ENCODE measurements around the gene GTF2A1. TPM values are rescaled to one million over a fixed set of nuclear protein-coding genes. Genes with fewer than 3 reads are reported as not detected.

The GTF2A1 gene
- total RNA-seq, 2 experiments from 2014 or later = 46.8 to 48.1 TPM

DNA sequence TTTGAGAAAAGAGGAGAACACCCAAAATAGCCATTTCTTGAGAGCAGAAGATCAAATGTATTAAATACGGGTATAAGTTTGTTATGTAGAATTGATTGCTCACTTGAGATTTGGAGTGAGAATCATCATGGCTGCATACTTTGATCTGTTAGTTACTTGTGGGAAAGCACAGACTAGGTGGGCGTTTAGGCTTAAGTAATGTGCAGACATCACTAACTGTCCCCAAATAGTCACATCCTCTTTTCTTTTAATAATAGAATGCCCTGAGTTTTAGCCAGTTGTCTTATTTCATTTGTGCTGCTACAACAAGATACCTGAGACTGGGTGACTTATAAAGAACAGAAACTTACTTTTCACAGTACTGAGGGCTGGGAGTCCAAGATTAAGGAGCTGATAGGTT lies 14.3 kb upstream of the GTF2A1 start:
- ChIA-PET CTCF (interaction anchor here (1.7 kb wide), 1 partner anchor 34 kb away, joined by 3 read pairs; no protein-coding TSS in a partner anchor), POLR2A (no interaction called here)

DNA sequence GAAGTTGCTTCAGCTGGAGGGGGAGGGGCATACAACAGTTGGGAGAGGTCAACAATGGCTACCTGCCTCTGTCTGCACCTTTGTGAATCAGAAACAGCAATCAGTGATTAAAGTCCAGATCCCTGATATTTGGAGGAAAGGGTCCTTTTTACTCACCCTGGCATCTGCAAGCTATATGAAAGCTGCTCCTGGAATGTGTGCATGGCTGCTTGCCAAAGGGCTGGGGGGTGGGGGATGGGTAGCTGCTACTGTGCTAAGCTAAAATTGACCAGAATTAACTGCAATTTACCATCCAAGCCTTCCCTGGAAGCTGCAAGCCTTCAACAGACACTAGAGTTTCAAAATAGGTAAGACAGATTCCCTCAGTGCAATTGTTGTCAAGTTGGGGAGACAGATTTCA lies 13.5 kb upstream of the GTF2A1 start:
- POLR2A ChIA-PET = no interaction called here
- CTCF ChIA-PET = interaction anchor here (1.7 kb wide), 1 partner anchor 35 kb away, joined by 3 read pairs; no protein-coding TSS in a partner anchor

DNA sequence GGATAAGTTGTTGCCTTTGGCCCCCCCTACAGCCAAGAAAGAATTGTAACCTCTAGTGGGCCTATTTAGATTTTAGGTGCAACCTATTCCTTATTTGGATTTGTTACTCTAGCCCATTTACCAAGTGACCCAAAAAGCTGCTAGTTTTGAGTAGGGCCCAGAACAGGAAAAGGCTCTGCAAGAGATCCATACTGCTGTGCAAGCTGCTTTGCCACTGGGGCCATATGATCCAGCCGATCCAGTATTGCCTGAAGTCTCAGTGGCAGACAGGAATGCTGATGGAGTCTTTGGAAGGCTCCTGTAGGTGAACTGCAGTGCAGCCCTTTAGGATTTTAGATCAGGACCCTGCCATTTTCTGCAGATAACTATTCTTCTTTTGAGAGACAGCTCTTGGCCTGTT lies 12.9 kb upstream of the GTF2A1 start:
- POLR2A ChIA-PET = no interaction called here
- CTCF ChIA-PET = interaction anchor here (1.7 kb wide), 1 partner anchor 36 kb away, joined by 3 read pairs; no protein-coding TSS in a partner anchor

DNA sequence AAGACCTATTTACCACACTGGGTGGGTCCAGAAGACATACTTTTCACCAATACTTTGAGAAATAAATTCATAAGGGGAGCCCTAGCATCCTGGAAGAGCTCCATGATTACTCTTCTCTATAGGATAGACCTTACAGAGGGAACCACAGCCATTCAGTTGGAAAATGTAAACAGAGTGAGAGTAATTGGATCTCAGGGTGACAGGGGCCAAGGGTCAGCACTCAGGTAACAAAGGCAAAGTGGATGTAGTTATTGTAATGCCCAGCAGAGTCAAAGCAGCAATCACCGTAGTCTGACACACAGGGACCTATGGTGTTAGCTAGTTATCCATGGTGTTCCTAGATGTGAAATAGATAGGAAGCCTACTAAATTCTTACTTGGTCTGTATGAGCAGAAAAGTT lies 10.8 kb upstream of the GTF2A1 start:
- CTCF ChIA-PET = no interaction called here
- POLR2A ChIA-PET = no interaction called here

DNA sequence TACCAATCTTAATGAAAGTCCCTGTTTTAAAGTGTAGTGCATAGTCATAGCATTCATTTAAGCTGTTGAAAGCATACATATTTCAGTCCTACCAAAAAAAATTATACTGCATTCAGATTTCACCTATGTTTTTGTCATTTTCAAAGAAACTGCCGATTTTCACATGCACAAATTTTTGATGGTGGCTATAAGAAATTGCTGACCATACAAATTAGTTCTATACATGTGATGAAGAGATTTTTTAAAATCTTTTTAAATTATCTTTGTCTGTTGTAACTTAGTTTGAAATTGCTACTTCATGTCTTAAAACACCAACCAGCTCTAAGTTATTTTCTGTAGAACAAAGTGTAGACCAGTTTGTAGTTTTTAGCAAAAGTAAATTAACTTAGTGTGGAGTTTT lies 3.5 kb upstream of the GTF2A1 start:
- ChIA-PET POLR2A (no interaction called here), CTCF (interaction anchor here (0.7 kb wide), 1 partner anchor 210 kb away, joined by 3 read pairs; no protein-coding TSS in a partner anchor)

DNA sequence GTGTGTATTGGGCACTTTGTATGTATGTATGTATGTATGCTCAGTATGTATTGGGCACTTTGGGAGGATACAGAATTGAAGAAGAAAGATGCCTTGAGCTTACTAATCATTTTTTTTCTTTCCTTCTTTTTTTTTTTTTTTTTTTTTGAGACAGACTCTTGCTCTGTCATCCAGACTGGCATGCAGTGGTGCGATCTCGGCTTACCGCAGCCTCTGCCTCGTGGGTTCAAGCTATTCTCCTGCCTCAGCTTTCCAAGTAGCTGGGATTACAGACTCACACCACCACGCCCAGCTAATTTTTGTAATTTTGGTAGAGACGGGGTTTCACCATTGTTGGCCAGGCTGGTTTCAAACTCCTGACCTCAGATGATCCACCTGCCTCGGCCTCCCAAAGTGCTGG lies 3.0 kb upstream of the GTF2A1 start:
- ChIA-PET CTCF (interaction anchor here (0.7 kb wide), 1 partner anchor 210 kb away, joined by 3 read pairs; no protein-coding TSS in a partner anchor), POLR2A (interaction anchor here (0.6 kb wide), 1 partner anchor 53 kb away, joined by 5 read pairs; no protein-coding TSS in a partner anchor)

DNA sequence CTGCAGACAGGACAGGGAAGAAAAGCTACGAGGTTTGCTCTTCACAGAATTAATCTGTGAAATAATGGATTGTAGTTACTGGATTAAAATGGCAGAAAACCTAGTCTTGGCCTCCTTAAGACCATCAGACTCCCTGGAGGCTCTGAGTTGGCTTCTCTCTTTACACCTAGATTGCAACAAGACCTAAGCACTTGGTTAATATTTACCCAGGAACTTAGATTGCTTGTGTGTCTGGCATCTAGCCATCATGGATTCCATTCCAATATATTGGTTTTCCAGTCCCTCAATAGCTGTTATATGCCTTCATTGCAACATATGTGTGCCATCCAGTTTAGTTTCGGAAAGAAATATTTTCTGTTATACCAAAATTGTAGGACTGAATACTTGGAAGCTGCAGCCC lies 1.9 kb upstream of the GTF2A1 start:
- POLR2A ChIA-PET = no interaction called here
- CTCF ChIA-PET = interaction anchor here (0.9 kb wide), 1 partner anchor 242 kb away, joined by 3 read pairs; no protein-coding TSS in a partner anchor

DNA sequence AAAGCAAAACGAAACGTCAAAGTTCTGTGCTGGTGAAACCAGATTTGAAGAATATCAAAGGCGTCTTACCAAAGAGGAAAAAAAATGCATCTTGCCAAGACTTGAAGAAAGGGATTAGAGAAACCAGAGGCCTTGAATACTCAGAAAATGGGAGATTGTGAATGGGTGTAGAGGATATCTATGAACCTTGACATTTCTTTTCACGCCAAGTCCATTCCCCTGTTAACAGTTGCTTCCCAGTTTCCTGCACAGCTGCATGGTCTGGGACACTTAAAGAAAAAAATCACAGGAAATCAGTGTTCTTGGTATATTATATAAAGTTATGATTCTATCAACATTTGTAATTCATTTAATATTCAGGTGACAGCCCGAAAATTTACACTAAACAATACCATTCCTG lies 1.4 kb upstream of the GTF2A1 start:
- CTCF ChIA-PET = interaction anchor here (0.9 kb wide), 1 partner anchor 242 kb away, joined by 3 read pairs; no protein-coding TSS in a partner anchor
- POLR2A ChIA-PET = no interaction called here

DNA sequence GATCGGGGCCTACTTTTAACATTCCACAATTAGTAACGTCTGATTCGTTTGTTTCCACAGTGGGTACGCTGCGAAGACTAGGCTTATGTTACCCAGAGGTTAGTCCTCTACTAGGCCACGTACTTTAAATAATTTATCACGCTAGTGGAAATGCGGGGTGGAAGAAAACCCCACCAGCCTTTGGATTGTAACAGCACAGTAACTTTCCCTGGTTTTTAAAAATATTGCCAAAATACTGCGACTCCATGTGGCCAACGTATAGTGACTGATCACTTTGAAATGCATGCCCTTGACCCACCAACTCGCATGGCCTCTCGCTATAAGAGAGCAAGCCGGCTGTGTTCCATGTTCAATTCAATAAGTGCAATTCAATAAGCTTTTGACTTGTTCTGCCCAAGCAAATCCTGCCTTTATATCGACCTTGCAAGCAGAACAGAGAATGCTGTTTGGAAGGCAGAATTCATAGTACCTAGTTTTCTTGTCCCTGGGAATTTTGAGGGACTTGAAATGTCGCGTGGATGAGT lies 882 bp upstream of the GTF2A1 start:
- CTCF ChIA-PET = interaction anchor here (0.9 kb wide), 1 partner anchor 243 kb away, joined by 3 read pairs; no protein-coding TSS in a partner anchor
- POLR2A ChIA-PET = interaction anchor here (0.6 to 1.4 kb wide), 6 partner anchors 51 to 280 kb away, joined by 3 to 6 read pairs (median 3); partner anchors contain the start of gene CEP128

DNA sequence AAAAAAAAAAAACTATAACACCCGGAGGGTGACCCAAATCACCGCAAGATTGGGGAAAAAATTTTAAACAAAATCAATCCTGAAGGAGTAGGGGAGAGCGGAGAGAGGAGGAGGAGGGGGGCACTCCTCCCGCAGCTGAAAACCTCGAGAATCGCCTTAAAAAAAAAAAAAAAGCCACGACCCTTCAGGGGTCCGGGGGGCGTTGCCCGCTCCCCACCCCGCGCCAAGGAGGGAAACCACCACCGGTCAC lies 254 bp downstream of the GTF2A1 start:
- ChIA-PET CTCF (interaction anchor here (1.5 kb wide), 1 partner anchor 50 kb away, joined by 4 read pairs; no protein-coding TSS in a partner anchor), POLR2A (interaction anchor here (0.7 to 1.4 kb wide), 7 partner anchors 50 to 294 kb away, joined by 3 to 8 read pairs (median 3); partner anchors contain the start of gene CEP128)

DNA sequence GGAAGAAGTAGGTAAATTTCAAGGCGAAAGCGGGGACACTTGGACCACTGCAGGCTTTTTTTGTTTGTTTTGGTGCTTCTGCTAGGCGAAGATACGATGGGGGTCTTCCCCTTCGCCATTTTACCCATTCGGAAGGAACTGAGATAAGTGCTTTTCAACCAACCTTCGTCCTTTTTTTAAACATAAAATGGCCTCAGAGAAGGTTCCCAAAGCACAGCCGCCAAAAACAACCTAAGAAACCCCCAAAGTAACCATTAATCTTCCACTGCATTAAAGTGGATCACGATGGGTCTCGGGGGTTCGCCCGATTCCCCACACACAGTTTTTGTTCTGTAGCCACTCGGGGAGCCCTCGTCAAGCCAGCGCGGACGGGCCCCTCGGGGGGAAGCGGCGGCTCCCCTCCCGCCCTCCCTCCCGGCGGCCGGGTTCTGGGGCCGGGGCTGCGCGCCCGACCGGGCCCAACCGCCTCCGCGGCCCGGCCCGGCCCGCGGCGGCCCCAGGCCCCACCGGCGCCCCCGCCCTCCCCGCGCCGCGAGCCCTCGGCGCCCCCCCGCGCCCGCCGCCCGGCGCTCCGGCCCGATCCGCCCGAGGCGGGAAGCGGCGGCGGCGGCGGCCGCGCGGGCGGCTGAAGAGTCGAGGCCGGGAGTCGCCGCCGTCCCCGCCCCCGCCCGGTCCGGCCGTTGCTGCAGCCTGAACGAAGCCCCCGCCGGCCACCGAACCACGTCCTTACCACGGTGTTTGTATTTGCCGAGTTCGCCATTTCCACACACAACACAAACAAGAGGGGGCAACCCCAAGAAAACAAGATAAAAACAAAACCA lies 790 bp downstream of the GTF2A1 start:
- ChIA-PET CTCF (interaction anchor here (1.1 to 1.5 kb wide), 2 partner anchors 49 to 50 kb away, joined by 4 read pairs; no protein-coding TSS in a partner anchor), POLR2A (interaction anchor here (0.8 to 1.4 kb wide), 3 partner anchors 49 to 244 kb away, joined by 3 to 6 read pairs (median 3); no protein-coding TSS in a partner anchor)

DNA sequence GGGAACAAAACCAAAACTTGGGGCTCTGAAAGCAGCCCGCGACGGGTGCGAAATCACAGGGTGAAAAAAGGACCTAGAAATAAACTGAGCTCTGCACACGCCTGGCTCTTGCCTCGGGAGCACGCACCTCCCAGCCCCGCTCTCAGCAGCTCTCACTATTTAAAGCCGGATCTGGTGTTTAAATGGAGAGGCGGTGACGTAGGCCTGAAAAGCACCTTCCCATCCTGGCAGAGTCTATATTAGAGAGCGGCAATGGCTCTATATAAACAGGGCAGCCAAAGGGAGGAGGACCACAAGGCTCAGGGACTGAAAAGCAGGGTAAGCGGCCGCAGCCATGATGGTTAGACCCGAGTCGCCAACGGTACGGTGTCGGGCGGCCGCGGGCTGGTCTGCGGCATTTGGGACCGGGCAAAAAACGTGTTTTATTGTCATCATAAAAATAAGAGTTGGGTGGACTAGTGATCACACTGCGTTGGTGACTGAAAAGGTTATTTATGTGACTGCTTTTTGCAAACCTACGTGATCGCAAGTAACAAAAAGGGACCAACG lies 1.5 kb downstream of the GTF2A1 start:
- POLR2A ChIA-PET = interaction anchor here (0.7 kb wide), 2 partner anchors 46 to 49 kb away, joined by 3 to 5 read pairs; no protein-coding TSS in a partner anchor
- CTCF ChIA-PET = interaction anchor here (0.9 to 1.1 kb wide), 2 partner anchors 49 to 246 kb away, joined by 3 to 4 read pairs; no protein-coding TSS in a partner anchor

DNA sequence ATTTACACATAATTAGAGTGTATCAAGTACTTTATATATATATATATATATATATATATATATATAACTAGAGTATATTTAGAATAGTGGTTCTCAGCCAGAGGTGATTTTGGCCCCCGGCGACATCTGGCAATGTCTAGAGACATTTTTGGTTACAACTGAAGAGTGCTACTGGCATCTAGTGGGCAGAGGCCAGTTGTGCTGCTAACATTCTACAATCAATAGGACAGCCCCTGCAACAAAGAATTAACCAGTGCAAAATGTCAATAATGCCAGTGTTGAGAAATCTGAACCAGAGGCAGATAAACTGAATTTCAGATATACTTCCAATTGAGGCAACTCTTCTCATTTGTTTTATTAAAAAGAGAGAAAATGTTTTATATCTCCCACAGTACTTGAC lies 8.9 kb downstream of the GTF2A1 start:
- POLR2A ChIA-PET = no interaction called here
- CTCF ChIA-PET = interaction anchor here (1.3 kb wide), 1 partner anchor 37 kb away, joined by 3 read pairs; no protein-coding TSS in a partner anchor

DNA sequence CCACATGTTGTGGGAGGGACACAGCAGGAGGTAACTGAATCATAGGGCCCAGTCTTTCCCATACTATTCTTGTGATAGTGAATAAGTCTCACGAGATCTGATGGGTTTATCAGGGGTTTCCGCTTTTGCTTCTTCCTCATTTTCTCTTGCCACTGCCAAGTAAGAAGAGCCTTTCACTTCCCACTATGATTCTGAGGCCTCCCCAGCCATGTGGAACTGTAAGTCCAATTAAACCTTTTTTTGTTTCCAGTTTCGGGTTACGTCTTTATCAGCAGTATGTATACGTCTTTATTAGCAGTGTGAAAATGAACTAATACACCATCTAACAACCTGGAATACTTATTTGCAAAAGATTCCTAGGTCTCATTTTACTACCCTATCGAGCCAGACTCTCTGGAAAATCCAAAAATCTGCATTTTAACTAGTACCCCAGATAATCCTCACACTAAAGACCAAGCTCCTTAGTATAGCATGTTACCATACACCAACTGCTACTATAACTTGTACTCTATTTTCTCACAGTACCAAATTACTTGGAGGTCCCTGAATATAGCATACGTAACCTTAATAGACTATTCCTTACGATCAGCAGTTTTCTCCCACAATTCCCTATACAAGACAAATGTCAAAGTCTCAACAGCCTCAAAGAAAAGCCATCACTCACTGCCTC lies 11.5 kb downstream of the GTF2A1 start:
- CTCF ChIA-PET = no interaction called here

DNA sequence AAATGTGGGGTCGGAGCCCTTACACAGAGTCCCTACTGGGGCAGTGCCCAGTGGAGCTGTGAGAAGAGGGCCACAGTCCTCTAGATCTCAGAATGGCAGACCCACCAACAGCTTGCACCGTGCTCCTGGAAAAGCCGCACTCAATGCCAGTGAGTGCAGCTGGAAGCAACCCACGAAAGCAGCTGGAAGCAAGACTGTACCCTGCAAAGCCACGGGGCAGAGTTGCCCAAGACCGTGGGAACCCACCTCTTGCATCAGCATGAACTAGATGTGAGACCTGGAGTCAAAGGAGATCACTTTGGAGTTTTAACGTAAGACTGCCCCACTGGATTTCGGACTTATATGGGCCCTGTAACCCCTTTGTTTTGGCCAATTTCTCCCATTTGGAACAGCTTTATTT lies 12.3 kb downstream of the GTF2A1 start:
- POLR2A ChIA-PET = no interaction called here
- CTCF ChIA-PET = no interaction called here

More for the DNA sequence above, 11.5 kb downstream of the GTF2A1 start:
- POLR2A ChIA-PET = no interaction called here

DNA sequence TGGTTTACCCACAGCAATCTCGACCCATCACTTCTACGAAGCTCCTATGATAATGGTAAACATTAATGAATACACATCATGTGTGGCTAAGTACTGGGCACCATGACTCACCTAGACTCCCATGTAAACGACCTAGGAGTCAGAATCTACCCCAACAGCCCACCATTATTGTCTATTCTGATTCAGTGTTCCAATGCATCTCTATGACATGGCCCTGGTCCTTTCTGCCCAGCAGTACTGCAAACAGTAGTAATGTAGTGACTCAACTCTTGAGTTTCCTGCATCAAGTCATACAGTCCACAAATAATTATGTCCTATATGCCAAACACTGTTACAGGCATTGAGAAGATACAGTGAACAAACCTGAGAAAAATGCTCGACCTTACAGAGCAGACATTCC lies 14.6 kb downstream of the GTF2A1 start:
- CTCF ChIA-PET = no interaction called here
- POLR2A ChIA-PET = no interaction called here

DNA sequence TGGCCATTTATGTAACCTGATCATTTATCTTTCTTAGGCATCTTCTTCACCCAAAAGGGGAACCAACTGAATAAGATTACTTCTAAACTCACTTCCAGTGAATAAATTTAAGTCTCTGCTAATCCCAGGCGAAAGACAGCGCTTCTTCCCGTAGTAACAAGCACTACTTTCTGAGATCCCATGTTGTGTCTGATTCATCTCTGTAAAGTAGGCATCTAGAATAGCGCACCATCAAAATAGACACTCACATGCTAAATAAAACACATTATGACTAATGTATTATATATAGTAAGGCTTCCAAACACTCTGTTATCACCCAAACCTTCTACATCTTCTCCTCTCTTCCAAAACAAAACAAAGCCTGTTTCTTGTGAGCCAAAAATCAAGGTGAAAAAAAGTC lies 15.1 kb downstream of the GTF2A1 start:
- CTCF ChIA-PET = no interaction called here
- POLR2A ChIA-PET = no interaction called here

DNA sequence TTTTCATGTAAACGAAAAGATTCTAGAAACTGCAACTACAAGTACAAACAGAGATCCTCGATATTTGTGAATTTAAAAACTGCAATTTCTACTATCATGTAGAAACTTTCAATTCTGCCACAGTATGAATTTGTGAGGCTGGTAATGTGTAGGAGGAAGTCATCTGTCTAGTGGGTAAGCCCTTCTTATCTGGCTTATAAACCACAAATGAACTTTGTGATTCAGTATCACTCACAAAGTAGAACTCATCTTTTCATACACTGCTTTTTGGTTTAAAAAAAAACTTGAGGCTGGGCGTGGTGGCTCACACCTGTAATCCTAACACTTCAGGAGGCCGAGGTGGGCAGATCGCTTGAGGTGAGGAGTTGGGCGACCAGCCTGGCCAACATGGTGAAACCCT lies 20.7 kb downstream of the GTF2A1 start:
- POLR2A ChIA-PET = no interaction called here

DNA sequence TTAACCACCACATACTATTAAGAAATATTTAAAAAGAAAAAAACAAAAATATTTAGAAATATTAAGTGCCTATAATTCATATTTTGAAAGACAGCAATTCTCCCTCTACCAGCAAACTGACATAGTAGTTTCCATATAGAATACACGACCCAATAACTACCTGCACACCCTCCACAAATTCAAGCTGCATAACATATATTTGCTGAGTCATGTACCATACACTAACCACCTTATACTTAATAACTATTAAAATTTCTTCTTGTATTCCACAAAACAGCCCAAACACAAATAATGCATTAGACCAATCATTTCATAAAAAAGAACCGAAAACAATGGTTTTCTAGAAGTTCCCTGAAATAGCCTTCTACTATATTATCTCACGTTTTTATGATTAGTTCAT lies 21.7 kb downstream of the GTF2A1 start:
- CTCF ChIA-PET = no interaction called here
- POLR2A ChIA-PET = no interaction called here

More for the DNA sequence above, 20.7 kb downstream of the GTF2A1 start:
- CTCF ChIA-PET = interaction anchor here (1.1 kb wide), 1 partner anchor 29 kb away, joined by 3 read pairs; no protein-coding TSS in a partner anchor

DNA sequence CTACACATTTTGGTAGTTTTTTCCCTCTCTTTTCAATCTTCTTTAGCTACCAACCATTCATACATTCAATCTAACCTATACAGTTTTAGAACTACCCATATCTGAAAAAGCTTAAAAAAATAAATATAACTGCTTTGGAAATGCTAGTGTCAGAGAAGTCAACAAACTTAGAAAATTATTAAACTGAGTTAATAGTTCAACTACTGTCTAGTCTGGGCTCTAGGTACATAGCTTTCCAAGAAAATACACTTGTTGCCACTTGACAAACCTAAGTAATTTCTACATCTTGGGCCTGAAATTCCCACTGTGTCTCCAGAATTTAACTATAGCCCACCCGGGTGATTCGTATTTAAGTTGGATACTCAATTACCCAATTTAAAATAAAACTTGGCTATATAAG lies 22.1 kb downstream of the GTF2A1 start:
- ChIA-PET CTCF (no interaction called here), POLR2A (no interaction called here)
